Hepatocyte (in vitro differentiated cells): ENCODE results near the gene YES1. TPM values are rescaled to one million over a fixed set of nuclear protein-coding genes. Genes with fewer than 3 reads are reported as not detected.

ENCODE experiments used
- DNase-seq: peaks from one replicate; pipeline ENCODE4 v3.0.0-alpha.2; 2016; ENCODE audit warnings: low spot score
- H2AFZ ChIP-seq: fragments of 200-600 bp; sonication (generic); 2 replicates; pipeline ENCODE4 v1.6.0; 2016; ENCODE audit warnings: antibody characterized with exemption, mild to moderate bottlenecking
- H3K27ac ChIP-seq: fragments of 200-600 bp; sonication (generic); 2 replicates; pipeline ENCODE4 v1.5.1; 2016; ENCODE audit warnings: mild to moderate bottlenecking
- H3K27me3 ChIP-seq: fragments of 200-600 bp; sonication (generic); 2 replicates; pipeline ENCODE4 v1.6.1; 2016
- H3K36me3 ChIP-seq: fragments of 200-600 bp; sonication (generic); replicated peaks from 2 replicates; pipeline ENCODE4 v1.5.1; 2016; ENCODE audit warnings: low read depth; ENCODE audit not compliant: insufficient read depth
- H3K4me1 ChIP-seq: fragments of 200-600 bp; sonication (generic); 2 replicates; pipeline ENCODE4 v1.5.1; 2016; ENCODE audit warnings: mild to moderate bottlenecking, moderate library complexity; ENCODE audit not compliant: insufficient read depth
- H3K4me2 ChIP-seq: fragments of 200-600 bp; sonication (generic); 2 replicates; pipeline ENCODE4 v1.6.0; 2016
- H3K4me3 ChIP-seq: fragments of 200-600 bp; sonication (generic); 2 replicates; pipeline ENCODE4 v1.5.1; 2016; ENCODE audit warnings: mild to moderate bottlenecking
- H3K79me2 ChIP-seq: fragments of 200-600 bp; sonication (generic); 2 replicates; pipeline ENCODE4 v1.6.0; 2017; ENCODE audit warnings: mild to moderate bottlenecking
- H3K9me2 ChIP-seq: fragments of 200-600 bp; sonication (generic); replicated peaks from 2 replicates; pipeline ENCODE4 v1.6.0; 2017; ENCODE audit warnings: mild to moderate bottlenecking; ENCODE audit not compliant: insufficient read depth
- H3K9me3 ChIP-seq: fragments of 200-600 bp; sonication (generic); 2 replicates; pipeline ENCODE4 v1.5.1; 2016; ENCODE audit warnings: low read depth, mild to moderate bottlenecking
- H4K20me1 ChIP-seq: fragments of 200-600 bp; sonication (generic); 2 replicates; pipeline ENCODE4 v1.6.0; 2016; ENCODE audit warnings: mild to moderate bottlenecking; ENCODE audit not compliant: insufficient read depth, poor library complexity, severe bottlenecking
- CTCF ChIP-seq: fragments of 200-600 bp; sonication (generic); IDR thresholded peaks from 2 replicates; pipeline ENCODE4 v1.5.1; 2016; ENCODE audit warnings: antibody characterized with exemption, mild to moderate bottlenecking; ENCODE audit not compliant: poor library complexity
- EZH2 ChIP-seq: fragments of 200-600 bp; sonication (generic); IDR thresholded peaks from 2 replicates; pipeline ENCODE4 v1.6.1; 2016; ENCODE audit warnings: antibody characterized with exemption, mild to moderate bottlenecking, borderline replicate concordance
- EZH2phosphoT487 ChIP-seq: fragments of 200-600 bp; sonication (generic); IDR thresholded peaks from one replicate; pipeline ENCODE4 v1.6.1; 2018; ENCODE audit warnings: antibody characterized with exemption, mild to moderate bottlenecking, low read depth, moderate library complexity; ENCODE audit not compliant: unreplicated experiment, severe bottlenecking
- WGBS: methylation state at CpG from one replicate; pipeline ENCODE4 v1.1.6; 2016; ENCODE audit warnings: low lambda C conversion rate; ENCODE audit errors: missing lambda C conversion rate; 5-methylcytosine and 5-hydroxymethylcytosine counted together
- polyA plus RNA-seq: library from polyadenylated mRNA; unstranded; fragments of >200 nt; fragmentation: Nextera tagmentation; extraction: Ambion mirVana; gene quantifications from 2 replicates; pipeline ENCODE4 v1.2.1, GENCODE V29; 2016
- total RNA-seq: library from RNA; depleted of rRNA; stranded (reverse); fragments of >200 nt; gene quantifications from 2 replicates; pipeline ENCODE4 v1.2.3, GENCODE V29; 2014

The YES1 gene
- total and polyA plus RNA-seq, 2 experiments from 2014 or later: 25.2 to 108 TPM

- Histone ChIP-seq H3K36me3 (no peaks in the 10 kb centered on the region), H2AFZ (no peak overlapping the region), H3K9me3 (no peaks in the 10 kb centered on the region), H3K9me2 (no peaks in the 10 kb centered on the region), H3K27me3 (no peaks in the 10 kb centered on the region), H3K4me3 (no peak overlapping the region), H3K27ac (no peak overlapping the region), H3K79me2 (peaks cover 42% of the 10 kb centered on the region), H4K20me1 (no peaks in the 10 kb centered on the region), H3K4me1 (no peaks in the 10 kb centered on the region), H3K4me2 (no peak overlapping the region)
- TF ChIP-seq EZH2phosphoT487: no peak
- TF ChIP-seq CTCF: no peak
- no peak for TF ChIP-seq EZH2
- no peak for DNase-seq
- 77% methylated on average over 2 of the region's 2 CpGs for WGBS
These were observed 56.5 kb downstream of the YES1 start for GRCh38 chr18:755506-755905.

- no peaks in the 10 kb centered on the region for H4K20me1 ChIP-seq
- no peak overlapping the region for H3K4me3 ChIP-seq
- H3K9me3 ChIP-seq: no peaks in the 10 kb centered on the region
- H3K9me2 ChIP-seq: no peaks in the 10 kb centered on the region
- 100% methylated on average over 1 of the region's 1 CpG for WGBS
- TF ChIP-seq EZH2 (no peak), CTCF (no peak), EZH2phosphoT487 (no peak)
- H3K36me3 ChIP-seq: no peaks in the 10 kb centered on the region
- no peaks in the 10 kb centered on the region for H3K4me1 ChIP-seq
- no peak overlapping the region for H3K27ac ChIP-seq
- H3K4me2 ChIP-seq: no peak overlapping the region
- H3K79me2 ChIP-seq: peaks cover 35% of the 10 kb centered on the region
- no peaks in the 10 kb centered on the region for H3K27me3 ChIP-seq
- H2AFZ ChIP-seq: no peak overlapping the region
- DNase-seq: no peak
These were observed 57.4 kb downstream of the YES1 start for GRCh38 chr18:754656-755055.

GRCh38 chr18:750456-750855 lies 61.6 kb downstream of the YES1 start:
- Histone ChIP-seq H3K79me2 (peaks cover 3% of the 10 kb centered on the region), H3K27ac (no peak overlapping the region), H3K4me1 (no peaks in the 10 kb centered on the region), H4K20me1 (no peaks in the 10 kb centered on the region), H3K4me2 (no peak overlapping the region), H3K9me2 (no peaks in the 10 kb centered on the region), H3K27me3 (no peaks in the 10 kb centered on the region), H3K36me3 (no peaks in the 10 kb centered on the region), H2AFZ (no peak overlapping the region), H3K4me3 (no peak overlapping the region), H3K9me3 (no peaks in the 10 kb centered on the region)
- 100% methylated on average over 1 of the region's 1 CpG for WGBS
- no peak for DNase-seq
- TF ChIP-seq EZH2phosphoT487 (no peak), CTCF (no peak), EZH2 (no peak)
